Measurements from ENCODE around the gene DGKG.

The DGKG gene

DNA sequence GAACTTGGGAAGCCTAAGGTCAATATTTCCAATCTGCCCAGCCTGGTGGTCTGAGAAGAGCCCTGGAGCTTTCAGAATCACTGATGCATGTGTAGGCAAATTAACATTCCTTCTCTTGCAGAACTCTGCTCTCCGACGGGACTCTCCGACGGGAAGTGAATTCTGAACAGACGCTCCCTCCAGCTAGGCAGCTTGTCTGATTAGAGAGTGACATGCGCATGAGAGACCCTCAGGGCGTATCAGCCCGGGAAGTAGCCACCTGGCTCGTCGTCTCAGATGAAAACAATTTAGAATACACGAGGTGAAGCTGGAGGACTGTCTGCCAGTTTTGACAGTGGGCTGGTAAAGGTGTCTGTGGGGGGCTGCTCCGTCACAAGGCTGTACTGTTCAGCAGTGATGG, 103.1 kb downstream of the DGKG start:
- Mint-ChIP-seq H3K27ac (no peak overlapping the region), H3K4me3 (no peak overlapping the region), H3K9me3 (no peaks in the 10 kb centered on the region), H3K4me1 (peaks cover 56% of the 10 kb centered on the region), H3K36me3 (ENCODE audit: low read depth) (no peaks in the 10 kb centered on the region), H3K27me3 (ENCODE audit: low read depth, poor library complexity) (peaks cover 22% of the 10 kb centered on the region)
- DNase-seq = no peak
- TF ChIP-seq, protein P1, sequence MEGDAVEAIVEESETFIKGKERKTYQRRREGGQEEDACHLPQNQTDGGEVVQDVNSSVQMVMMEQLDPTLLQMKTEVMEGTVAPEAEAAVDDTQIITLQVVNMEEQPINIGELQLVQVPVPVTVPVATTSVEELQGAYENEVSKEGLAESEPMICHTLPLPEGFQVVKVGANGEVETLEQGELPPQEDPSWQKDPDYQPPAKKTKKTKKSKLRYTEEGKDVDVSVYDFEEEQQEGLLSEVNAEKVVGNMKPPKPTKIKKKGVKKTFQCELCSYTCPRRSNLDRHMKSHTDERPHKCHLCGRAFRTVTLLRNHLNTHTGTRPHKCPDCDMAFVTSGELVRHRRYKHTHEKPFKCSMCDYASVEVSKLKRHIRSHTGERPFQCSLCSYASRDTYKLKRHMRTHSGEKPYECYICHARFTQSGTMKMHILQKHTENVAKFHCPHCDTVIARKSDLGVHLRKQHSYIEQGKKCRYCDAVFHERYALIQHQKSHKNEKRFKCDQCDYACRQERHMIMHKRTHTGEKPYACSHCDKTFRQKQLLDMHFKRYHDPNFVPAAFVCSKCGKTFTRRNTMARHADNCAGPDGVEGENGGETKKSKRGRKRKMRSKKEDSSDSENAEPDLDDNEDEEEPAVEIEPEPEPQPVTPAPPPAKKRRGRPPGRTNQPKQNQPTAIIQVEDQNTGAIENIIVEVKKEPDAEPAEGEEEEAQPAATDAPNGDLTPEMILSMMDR (IDR thresholded peaks at IDR 0.05) = no peak

DNA sequence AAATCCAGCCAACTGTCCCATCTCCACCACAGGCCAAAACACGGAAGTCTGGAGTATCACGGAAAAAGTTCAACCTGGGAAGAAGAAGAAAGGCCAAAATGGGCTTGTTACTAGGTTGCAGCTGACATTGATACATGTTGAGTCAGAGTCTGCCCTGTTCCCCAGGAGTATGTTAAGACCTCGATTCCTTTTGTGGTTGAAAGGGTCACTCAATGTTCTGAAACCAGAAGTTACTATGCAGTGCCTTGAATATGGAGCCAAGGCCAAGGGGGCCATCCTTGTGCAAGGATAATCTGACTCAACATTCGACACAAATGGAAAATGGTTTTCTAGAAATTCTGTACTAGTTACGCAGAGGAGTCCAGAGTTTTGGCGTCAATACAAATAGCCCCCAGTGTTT, 104.2 kb downstream of the DGKG start:
- Mint-ChIP-seq H3K4me3 (no peak overlapping the region), H3K27me3 (ENCODE audit: low read depth, poor library complexity) (peaks cover 26% of the 10 kb centered on the region), H3K4me1 (peaks cover 56% of the 10 kb centered on the region), H3K36me3 (ENCODE audit: low read depth) (no peaks in the 10 kb centered on the region), H3K27ac (no peak overlapping the region), H3K9me3 (no peaks in the 10 kb centered on the region)
- DNase-seq = no peak
- TF ChIP-seq, protein P1 (IDR thresholded peaks at IDR 0.05) = no peak

- H3K4me1 Mint-ChIP-seq = peaks cover 52% of the 10 kb centered on the region
- DNase-seq = peak; percentile 39
- H3K4me3 Mint-ChIP-seq = no peak overlapping the region
Observed at GRCh38 chr3:186255703-186256331, 106.2 kb downstream of the DGKG start.

DNA sequence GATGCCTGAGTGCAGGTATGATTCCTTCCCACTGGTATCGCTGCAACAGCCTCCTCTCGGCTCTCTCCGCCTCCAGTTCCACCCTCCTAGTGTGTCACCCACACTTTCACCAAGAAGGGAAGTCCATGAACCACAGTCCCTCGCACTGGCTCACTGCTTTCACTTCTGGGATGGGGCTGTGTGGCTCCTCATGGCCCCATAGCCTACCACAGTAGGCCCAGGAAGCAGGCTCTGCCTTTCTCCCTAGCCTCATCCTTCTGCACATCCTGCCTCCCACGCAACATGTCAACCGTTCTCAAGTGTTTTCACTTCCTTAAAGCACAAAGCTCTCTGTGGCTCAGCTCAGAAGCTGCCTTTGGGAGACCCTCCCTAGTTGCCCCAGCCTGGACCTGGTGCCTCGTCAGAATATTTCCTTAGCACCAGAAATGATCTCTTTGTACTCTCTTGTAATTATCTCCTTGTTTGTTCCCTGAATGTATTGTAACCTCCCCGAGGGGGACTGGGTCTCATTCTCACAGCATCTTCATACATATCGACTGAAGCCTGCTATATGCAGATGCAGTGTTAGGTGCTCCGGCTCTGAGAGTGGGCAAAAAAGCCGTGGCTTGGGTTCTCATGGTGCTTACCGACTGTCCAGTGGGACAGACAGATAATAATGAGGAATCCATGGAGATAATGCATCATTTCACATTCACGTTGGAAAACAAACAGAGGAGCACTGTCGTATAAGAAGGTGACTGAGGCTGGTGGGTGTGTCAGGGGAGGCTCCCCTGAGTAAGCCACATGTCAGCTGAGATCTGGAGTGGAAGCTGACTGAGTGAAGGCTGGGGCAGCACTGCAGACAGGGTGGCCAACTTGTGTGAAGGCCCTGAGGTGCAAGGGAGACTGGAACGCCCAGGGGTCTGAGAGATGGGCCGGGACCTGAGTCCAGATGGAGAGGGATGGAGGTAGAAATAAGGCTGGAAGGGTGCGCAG, 107.1 kb downstream of the DGKG start:
- H3K4me1 Mint-ChIP-seq = peaks cover 45% of the 10 kb centered on the region
- no peaks in the 10 kb centered on the region for H3K9me3 Mint-ChIP-seq
- no peaks in the 10 kb centered on the region for H3K36me3 Mint-ChIP-seq (ENCODE audit: low read depth)
- H3K27ac Mint-ChIP-seq = no peak overlapping the region
- TF ChIP-seq, protein P1 (IDR thresholded peaks at IDR 0.05) = no peak
- peaks cover 21% of the 10 kb centered on the region for H3K27me3 Mint-ChIP-seq (ENCODE audit: low read depth, poor library complexity)
- no peak for DNase-seq
- no peak overlapping the region for H3K4me3 Mint-ChIP-seq

More at GRCh38 chr3:186255703-186256331, 106.2 kb downstream of the DGKG start:
- no peaks in the 10 kb centered on the region for H3K36me3 Mint-ChIP-seq (ENCODE audit: low read depth)
- H3K9me3 Mint-ChIP-seq = no peaks in the 10 kb centered on the region
- TF ChIP-seq, protein P1 (IDR thresholded peaks at IDR 0.05) = peak; percentile 30
- peaks cover 23% of the 10 kb centered on the region for H3K27me3 Mint-ChIP-seq (ENCODE audit: low read depth, poor library complexity)
- no peak overlapping the region for H3K27ac Mint-ChIP-seq

- Mint-ChIP-seq H3K36me3 (ENCODE audit: low read depth) (no peaks in the 10 kb centered on the region), H3K27me3 (ENCODE audit: low read depth, poor library complexity) (peaks cover 16% of the 10 kb centered on the region), H3K9me3 (no peaks in the 10 kb centered on the region), H3K4me1 (peaks cover 28% of the 10 kb centered on the region), H3K4me3 (no peak overlapping the region), H3K27ac (no peak overlapping the region)
- no peak for DNase-seq
- TF ChIP-seq, protein P1 (IDR thresholded peaks at IDR 0.05) = no peak
Observed at GRCh38 chr3:186251948-186252619, 110.0 kb downstream of the DGKG start.

Data from nephron progenitor cell (in vitro differentiated cells).